ENCODE data around the gene DLG3.

The DLG3 gene

DNA sequence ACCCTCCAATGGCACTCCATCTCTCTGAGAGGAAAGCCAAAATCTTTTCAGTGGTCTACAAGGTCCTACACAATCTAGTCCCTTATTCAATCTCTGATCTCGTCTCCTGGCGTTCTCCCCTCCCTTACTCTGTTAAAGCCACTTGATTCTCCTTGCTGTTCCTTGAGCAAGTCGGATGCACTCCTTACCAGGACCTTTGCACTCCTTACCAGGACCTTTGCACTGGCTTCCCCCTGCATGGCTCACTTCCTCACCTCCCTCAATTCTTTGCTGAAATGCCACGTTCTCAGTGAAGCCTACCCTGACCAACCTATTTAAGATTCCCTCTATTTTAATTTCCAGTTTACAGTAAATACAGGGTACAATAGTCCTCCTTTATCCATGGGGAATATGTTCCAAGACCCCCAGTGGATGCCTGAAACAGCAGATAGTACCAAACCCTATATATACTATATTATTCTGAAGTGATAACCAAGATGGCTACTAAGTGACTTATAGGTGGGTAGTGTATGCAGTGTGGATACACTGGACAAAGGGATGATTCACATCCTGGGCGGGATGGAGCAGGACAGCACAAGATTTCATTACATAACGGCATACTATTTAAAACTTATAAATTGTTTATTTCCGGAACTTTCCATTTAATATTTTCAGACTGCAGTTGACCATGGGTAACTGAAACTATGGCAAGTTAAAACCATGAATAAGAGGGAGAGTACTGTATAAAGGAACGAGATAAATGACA, 6.5 kb upstream of the DLG3 start:
- no peak for FAIRE-seq

DNA sequence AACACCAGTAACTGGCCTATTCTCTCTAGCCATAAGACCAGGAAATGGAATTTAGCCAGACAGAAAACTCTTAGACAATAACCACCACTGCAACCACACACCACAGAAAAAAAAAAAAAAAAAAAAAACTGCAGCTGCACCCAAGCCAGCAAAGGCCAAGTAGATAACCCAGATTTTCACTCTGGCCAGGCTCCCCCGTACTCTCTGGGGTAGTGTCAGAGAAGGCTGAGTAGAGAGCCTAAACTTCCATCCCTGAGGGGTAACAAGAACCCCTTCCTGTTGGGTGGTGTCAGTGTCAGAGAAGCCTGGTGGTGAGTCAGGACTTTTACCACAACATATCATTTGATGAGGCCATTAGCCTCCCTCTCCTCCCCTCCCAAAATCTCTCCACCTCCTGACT, 5.6 kb upstream of the DLG3 start:
- no peak for FAIRE-seq

DNA sequence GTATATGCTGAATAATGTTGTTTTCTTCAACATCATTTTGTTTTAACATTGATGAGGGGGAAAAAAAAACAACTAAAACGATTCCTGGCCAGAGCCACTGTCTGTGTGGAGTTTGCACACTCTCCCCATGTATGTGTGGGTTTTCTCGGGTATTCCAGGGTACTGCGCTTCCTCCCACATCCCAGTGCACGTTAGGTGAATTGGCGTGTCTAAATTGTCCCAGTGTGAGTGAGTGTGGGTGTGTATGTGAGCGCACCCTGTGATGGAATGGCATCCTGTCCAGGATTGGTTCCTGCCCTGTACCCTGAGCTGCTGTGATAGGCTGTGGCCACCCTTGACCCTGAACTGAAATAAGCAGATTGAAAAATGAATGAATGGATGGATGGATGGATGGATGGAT, 2.4 kb upstream of the DLG3 start:
- no peak for FAIRE-seq

DNA sequence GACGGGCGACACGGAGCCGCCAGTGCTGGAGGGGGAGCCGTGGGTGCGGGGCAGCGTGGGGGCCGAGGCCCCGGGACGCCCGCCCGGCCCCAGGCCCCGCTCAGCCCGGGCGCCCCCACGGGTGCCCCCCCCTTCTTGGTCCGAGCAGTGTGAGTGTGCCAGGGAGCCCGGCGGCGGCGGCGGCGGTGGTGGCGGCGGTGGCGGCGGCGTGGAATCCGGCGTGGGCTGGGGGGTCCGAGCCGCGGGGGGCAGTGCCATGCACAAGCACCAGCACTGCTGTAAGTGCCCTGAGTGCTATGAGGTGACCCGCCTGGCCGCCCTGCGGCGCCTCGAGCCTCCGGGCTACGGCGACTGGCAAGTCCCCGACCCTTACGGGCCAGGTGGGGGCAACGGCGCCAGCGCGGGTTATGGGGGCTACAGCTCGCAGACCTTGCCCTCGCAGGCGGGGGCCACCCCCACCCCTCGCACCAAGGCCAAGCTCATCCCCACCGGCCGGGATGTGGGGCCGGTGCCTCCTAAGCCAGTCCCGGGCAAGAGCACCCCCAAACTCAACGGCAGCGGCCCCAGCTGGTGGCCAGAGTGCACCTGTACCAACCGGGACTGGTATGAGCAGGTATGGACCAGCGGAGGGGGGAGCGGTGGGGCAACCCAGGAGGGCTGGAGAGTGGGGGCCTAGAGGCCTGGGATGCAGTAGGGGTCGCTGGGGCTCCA, 466 bp downstream of the DLG3 start:
- no peak for FAIRE-seq

DNA sequence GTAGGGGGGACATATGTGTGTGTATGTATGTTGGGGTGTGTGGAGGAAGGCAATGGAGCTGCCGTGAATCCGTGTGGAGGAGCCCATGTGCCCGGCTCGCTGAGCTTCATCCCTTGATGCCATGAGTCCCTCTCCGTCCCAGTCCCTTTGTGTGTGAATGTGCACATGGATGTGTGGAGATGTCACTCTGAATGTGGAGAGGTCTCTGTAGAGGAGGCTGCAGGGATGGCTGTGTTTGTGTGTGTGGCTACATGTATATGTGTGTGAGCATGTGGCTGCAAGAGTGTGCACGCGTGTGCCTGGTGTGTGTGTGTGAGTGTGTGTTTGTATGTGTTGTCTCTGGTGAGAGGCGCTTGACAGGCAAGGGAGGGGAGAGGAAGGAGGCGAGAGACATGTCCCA, 1.3 kb downstream of the DLG3 start:
- no peak for FAIRE-seq

DNA sequence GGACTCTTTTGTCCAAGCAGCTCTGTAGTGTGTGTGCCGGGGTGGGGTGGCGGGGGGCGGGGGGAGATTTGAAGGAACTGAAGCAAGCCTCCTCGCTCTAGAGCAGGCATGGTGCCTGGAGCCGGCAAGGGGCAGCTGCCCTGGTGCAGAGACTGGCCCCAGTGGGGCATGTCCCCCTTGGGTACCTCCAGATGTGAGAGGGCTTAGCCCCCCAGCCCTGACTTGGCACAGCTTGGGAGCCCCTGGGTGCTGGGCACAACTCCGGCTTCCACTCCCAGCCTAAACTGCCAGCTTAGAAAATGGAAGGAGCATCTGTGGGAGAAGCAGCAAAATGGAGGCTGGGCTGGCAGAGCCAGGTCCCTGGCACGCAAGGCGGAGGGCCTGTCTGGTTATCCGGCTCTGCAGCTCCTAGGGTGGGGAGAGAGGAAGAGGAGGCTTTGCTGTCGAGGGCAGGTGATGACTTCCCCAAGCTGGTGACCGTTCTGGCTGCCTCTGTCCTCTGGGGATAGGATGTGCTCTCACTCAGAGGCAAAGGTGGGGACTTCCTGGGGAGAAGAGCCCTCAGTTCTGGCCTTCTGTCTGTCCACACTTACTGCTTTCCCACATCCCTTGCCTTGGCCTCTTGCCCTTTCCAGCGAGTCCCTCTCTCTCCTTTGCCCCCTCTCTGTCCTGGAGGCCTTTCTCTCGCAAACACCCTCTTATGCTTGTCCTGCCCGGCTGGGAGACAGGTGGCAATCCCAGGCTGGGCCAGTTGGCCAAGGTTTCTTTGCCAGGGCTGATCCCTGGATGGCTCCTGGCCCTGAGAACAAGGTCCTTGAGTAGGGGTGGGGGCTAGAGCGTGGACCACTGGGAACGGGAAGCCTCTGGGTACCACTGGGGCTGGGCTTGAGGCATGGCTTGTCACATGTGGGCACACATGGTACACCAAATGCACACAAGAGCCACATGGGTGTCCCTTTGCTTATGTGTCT, 2.0 kb downstream of the DLG3 start:
- FAIRE-seq, result no peak

DNA sequence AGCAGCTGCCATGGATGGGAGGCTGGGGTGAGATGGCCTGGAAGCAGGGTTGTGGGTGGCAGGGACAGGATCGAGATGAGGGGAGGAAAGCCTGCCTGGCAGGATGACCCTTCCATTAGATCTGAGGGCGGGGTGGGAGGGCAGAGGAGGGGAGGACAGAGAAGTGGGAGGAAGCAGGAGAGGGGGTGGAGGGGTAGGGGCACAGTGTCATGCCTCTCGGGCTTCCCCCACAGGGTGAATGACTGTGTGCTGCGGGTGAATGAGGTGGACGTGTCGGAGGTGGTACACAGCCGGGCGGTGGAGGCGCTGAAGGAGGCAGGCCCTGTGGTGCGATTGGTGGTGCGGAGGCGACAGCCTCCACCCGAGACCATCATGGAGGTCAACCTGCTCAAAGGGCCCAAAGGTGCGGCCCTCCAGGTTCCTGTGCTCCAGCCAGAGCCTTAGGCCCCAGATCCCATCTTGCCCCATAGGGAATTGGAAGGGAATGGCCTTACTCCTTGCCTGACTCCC, 4.9 kb downstream of the DLG3 start:
- no peak for FAIRE-seq

DNA sequence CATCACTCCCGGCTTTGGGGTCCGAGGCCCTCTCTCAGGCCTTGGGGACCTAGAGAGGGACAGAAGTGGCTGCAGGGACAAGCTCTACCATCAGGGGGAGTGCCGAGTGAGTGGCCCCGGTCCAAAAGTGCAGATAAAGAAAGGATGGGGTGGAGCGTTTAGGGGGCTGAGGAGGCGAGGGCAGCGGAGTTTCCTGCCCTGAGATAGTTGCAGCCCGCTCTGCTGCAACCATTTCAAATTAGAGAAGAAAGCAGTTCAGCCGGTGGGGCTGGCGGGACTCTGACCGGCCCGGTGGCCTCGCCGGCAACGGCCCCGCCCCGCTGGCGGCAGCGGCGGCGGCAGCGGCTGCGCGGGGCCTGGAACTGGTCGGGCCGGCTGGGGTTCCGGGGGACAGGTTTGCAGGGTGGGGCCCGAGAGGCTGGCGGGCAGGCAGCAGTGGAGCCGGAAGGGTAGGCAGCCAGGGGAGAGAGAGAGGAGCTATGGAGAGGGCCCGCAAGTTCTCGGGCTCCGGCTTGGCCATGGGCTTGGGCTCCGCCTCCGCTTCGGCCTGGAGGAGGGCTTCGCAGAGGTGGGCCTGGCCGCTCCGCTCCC, 7.6 kb downstream of the DLG3 start:
- FAIRE-seq, result no peak

DNA sequence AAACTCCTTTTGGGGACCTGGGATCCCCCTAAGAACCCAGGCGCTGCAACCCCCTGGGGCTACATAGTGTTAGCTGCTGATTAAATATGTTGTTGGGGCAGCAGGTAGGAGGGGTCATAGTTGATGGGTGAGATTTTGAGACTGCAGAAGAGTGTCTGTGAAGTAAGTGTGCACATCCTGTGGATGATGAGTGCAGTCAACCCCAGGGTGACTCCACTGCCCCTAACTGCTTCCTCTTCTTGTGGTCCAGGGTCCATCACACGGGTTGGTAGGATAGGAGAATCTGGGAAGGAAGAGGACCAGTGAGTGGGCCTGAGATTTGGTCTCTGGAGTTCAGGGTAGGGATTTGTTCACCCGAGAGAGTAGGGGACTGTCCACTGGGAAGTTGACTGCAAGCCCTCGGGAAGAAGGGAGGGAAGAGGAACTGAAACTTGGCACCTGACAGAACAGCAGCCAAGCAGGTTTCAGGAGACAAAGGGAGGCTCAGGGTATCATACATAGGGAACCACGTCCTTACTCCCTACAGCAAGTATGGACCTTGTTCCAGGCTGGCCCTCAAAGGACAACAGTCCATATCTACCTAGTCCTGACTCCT, 8.5 kb downstream of the DLG3 start:
- FAIRE-seq, result no peak

DNA sequence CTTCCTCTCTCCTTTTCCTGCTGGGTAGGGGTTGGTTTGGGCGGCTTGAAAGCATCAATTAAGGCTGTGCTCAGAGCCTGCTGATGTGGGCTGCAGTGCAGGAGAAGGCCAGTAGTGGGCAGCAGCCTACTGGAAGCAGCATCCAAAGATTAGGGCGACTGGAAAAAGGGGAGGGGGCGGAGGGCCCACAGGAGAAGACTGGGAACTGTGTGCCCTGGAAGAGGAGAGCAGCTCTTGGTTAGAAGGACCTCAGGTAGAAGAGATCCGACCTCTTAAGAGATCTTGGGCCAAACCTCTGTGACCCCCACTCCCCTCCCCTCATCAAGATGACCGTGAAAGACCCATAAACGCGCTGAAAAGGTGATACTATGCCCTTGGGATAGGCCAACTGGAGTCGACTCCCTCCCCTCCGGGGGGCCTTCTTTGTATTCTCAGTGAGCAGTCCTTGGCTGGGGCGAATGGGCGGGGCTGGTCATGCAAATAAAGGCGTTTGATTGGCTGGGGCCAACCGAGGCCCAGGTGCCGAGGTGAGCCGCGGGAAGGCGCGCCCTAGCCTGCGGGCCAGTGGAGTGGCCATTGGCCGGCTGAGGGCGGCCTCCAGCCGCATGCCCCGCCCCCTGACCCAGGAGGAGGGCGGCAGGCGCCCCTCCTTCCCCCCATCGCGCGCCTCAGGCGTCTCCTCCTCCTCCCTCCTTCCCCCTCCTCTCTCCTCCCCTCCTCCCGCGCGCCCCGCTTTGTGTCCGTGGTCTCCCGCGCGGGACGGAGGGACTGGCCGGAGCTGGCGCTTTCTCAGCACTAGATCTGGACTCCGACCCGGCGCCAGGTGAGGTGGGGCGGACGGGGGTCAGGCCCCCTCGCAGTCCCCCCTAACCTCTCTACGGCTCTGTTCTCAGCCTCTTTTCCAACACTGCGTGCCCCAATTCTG, 10.1 kb downstream of the DLG3 start:
- no peak for FAIRE-seq

DNA sequence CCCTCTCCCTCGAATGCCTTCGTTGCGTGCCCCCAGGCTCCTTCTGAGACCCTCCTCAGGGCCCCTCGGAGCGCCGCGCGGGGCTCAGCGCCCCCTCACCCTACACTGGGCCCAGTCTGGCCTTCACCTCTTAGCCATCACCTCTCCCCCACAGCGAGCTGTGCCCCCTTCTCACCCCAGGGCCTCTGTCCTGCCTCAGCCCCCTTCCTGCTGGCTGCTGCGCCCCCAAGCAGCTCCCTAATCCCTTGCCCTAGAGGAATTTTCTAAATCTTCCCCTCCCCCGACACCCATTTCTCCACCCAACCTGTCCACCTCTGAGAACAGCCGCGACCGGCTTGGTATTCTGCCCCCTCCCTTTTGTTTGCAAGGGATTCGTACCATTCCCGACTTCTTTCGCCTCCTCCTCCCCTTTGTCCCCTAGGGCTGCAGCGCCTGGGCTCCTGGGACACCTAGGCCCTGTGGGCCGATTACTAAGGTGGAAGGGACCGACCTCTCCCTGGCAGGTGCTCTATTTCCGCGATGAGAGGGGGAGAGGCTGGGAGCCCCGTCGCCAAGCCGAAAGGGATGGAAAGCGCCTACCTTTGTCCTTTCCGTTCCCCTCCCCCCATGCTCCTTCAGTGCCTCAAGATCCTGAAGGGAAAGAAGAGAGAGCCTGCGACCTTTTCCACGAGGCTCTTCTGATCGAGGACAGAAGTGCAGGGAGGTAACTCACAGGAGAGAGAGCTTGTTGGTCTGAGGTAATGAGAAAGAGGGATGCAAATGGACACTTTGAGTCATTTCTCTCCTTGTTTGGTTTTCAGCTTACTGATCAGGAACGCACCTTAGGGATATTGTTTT, 10.9 kb downstream of the DLG3 start:
- FAIRE-seq, result no peak

DNA sequence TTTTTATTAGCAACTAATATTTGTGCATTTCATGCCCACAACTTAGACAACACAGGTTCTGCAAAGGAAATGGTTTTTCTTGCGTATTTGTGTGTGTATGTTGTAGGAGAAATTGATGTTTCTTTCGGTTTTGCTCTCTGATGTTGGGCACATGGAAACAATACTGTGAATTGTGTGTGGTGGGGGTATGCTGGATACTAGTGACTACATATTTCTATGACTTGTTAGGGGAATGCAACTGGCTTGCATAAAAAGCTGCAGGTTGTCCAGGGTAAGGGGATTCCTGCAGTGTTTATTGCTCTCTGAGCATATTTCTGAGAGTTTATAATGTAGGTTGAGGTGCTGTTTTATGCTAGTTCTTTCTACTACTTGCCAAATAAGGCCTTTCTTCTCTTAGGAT, 11.6 kb downstream of the DLG3 start:
- FAIRE-seq, result peak; percentile 62

DNA sequence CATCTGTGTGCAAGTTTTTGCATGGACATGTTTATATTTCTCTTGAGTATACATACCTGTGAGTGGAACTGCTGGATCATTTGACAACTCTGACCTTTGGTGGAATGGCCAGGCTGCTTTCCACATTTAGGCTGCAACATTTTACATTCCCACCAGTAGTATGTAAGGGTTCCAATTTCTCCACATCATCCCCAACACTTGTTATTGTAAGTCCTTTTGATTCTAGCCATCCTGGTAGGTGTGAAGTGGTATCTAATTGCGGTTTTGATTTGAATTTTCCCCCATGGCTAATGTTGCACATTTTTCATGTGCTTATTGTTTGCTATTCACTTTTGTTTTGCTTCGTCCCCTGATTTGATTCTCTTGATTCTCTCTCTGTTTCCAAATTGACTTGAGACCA, 16.4 kb downstream of the DLG3 start:
- no peak for FAIRE-seq

DNA sequence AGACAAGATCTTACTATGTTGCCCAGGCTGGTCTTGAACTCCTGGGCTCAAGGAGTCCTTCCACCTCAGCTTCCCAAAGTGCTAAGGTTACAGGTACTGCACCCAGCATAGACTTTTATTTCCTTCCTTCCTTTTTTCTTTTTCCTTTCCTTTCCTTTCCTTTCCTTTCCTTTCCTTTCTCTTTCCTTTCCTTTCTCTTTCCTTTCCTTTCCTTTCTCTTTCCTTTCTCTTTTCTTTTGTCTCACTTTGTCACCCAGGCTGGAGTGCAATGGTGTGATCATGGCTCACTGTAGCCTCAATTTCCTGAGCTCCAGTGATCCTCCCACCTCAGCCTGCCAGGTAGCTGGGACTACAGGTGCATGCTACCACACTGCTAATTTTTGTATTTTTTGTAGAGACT, 19.4 kb downstream of the DLG3 start:
- FAIRE-seq, result no peak

DNA sequence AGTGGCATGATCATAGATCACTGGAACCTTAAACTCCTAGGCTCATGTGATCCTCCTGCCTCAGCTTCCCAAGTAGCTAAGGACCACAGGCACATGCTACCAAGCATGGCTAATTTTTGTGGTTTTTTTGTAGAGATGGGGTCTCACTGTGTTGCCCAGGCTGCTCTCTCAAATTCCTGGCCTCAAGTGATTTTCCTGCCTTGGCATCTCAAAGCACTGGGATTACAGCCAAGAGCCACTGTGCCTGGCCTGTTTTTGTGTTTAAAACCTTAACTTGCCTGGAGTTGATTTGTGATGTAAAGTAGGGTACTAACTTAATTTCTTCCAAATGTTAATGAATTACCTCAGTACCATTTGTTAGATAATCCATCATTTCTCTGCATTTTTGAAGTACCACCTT, 22.3 kb downstream of the DLG3 start:
- FAIRE-seq, result no peak

DNA sequence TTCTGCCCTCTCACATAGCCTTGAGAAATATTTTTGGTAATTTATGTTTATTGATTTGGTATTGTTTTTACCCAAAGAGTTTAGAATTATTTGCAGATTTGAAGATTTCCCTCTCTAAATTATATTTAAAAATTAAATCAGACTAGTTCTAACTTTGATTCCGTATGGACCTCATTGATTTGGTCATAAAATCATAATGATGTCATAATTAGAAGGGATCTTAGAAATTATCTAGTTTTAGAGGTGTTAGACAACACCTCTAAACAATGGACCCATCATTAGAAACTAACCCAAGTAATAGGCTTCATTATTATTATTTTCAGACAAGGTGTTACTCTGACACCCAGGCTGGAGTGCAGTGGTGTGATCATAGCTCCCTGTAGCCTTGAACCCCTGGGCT, 24.1 kb downstream of the DLG3 start:
- no peak for FAIRE-seq

DNA sequence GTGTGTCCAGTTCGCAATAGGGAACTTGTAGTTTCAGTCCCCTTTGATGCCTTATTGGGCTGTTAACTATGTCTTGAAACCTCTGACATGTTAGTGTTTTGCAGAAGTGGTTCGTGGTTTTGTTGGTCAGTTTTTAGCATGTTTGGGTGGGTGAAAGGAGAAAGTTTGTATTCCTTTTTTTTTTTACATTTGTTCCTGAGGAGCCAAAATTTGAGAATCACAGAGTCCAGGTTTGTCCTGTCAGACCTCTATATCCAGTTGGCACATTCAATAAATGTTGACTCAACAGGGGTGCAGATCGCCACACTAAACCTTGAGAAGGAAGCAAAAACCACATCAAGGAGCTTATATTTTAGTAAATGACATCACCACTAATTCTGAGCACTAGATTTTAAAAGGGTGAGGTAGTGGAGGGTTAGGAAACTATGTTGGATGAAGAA, 26.2 kb downstream of the DLG3 start:
- no peak for FAIRE-seq

DNA sequence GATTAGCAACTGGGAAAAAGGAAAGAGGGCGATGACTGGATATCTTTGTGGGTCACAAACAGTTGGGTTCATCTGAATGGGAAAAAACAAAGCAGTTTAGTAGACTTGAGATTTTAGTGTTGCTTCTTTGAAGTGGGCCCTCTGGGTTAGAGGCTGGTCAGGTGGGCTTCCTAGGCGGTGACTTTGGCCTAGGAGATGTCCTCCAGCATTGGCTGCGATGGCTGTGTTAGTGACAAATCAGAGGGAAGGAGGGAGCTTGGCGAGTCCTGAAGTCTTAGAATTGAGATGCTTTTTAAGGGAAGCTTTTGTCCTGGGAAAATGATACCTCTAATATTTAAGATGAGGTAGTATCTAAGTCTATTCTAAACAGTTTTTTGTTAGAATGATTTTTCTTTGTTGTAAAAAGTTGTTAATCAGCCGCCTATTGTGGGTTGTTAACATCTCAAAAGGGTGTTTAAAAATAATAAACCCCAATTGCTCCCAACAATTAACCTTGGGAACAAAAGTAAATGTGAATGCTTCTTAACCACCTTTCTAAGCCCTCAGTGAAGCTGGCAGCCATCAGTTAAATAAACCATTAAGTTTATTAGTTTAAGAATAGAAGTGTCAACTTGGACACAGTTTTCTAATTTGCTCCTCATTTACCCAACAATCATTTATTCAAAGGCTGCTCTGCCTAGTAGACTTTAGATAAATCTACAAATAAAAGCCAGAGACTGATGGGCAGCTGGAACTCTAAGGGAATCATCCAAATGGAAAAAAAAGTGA, 31.7 kb downstream of the DLG3 start:
- FAIRE-seq, result peak; percentile 45

DNA sequence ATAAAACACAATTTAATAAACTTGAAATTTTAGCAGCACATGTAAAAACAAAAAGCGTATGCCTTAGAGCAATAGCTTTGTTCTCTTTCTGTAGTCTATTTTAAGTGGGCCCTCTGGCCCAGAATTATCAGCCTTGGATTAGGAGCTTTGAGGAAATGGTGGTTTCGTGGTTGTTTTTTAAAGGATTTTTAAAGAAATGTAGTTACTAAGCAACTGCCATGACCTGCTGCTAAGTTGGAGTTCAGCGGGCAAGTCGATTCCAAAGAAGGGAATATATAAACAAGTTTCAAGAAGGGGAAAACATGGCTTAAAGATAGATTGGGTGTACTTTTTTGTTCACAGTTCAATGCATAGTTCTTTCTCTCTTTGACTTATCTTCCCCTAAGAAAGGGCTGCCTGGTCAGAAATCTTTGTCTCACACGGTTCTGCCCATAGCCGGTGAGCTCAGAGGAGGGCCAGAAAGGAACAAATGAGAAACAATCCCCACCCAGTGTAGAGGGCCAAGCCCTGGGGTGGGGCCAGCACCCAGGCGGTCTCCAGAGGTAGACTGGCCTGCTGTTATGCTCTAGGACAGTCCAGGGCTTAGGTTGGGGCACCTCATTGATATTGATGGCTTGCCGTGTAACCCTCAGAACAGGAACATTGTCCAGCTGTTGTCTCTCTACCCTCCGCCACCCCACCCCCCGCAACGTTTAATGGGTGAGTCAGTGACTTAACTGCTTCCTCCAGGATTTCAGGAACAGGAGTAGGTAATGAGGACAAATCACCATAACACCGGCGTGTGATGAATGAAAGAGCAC, 32.5 kb downstream of the DLG3 start:
- FAIRE-seq, result peak; percentile 66

Data from islet of Langerhans (tissue), 1 donor.